PC-3 (cell line): ENCODE measurements around the gene AFG1L. TPM values are rescaled to one million over a fixed set of nuclear protein-coding genes. Genes with fewer than 3 reads are reported as not detected.

Experiments used
- ATAC-seq: fragments of 200-7000 bp; cut with Tn5 transposase; 2 replicates; pipeline ENCODE4 v1.9.1; 2020; ENCODE audit warnings: mild to moderate bottlenecking, moderate library complexity
- BruUV-seq: library from RNA; stranded (reverse); fragments of 400-500 nt; replicated peaks from 2 replicates; lab custom pipeline; 2021; lab: Mats Ljungman, UMichigan
- CTCF ChIA-PET: fragments of 300-600 bp; sonication (Branson Sonifier 250); formaldehyde crosslinking; loops from one replicate; lab custom pipeline; 2022; ENCODE audit warnings: antibody characterized with exemption; lab: Charles Lee
- POLR2A ChIA-PET: fragments of 300-600 bp; sonication (Branson Sonifier 250); formaldehyde crosslinking; loops from one replicate; lab custom pipeline; 2022; ENCODE audit warnings: antibody characterized with exemption; ENCODE audit not compliant: unreplicated experiment; lab: Charles Lee
- DNase-seq: peaks from one replicate; pipeline ENCODE4 v3.0.0-alpha.2; 2015
- H2AFZ ChIP-seq: fragments of 300-600 bp; sonication (generic); 2 replicates; pipeline ENCODE4 v1.6.0; 2016; ENCODE audit warnings: antibody characterized with exemption, low read length
- H3F3A ChIP-seq: fragments of 300-600 bp; sonication (generic); one replicate; pipeline ENCODE4 v1.6.0; 2017; ENCODE audit warnings: antibody characterized with exemption, low read length, control low read depth, mild to moderate bottlenecking; ENCODE audit not compliant: unreplicated experiment
- H3K27ac ChIP-seq: fragments of 300-600 bp; sonication (generic); 2 replicates; pipeline ENCODE4 v1.5.1; 2016; ENCODE audit warnings: mild to moderate bottlenecking, low read length
- H3K27me3 ChIP-seq: fragments of 300-600 bp; sonication (generic); 2 replicates; pipeline ENCODE4 v1.6.1; 2016; ENCODE audit warnings: low read length, mixed read lengths
- H3K36me3 ChIP-seq: fragments of 300-600 bp; sonication (generic); 2 replicates; pipeline ENCODE4 v1.6.1; 2016; ENCODE audit warnings: low read depth, mixed run types, low read length, mixed read lengths
- H3K4me1 ChIP-seq: fragments of 300-600 bp; sonication (generic); 2 replicates; pipeline ENCODE4 v1.5.1; 2016; ENCODE audit warnings: low read length; ENCODE audit not compliant: insufficient read depth
- H3K4me2 ChIP-seq: fragments of 300-600 bp; sonication (generic); 2 replicates; pipeline ENCODE4 v1.6.0; 2016; ENCODE audit warnings: low read length
- H3K4me3 ChIP-seq: fragments of 300-600 bp; sonication (generic); 2 replicates; pipeline ENCODE4 v1.5.1; 2016; ENCODE audit warnings: mild to moderate bottlenecking, low read length, mixed read lengths
- H3K79me2 ChIP-seq: fragments of 300-600 bp; sonication (generic); 2 replicates; pipeline ENCODE4 v1.6.1; 2017; ENCODE audit warnings: low read length, mixed read lengths
- H3K9ac ChIP-seq: fragments of 300-600 bp; sonication (generic); 2 replicates; pipeline ENCODE4 v1.6.0; 2016; ENCODE audit warnings: mild to moderate bottlenecking, low read length
- H3K9me2 ChIP-seq: fragments of 300-600 bp; sonication (generic); replicated peaks from 2 replicates; pipeline ENCODE4 v1.6.1; 2016; ENCODE audit warnings: mixed run types, low read length, mixed read lengths
- H3K9me3 ChIP-seq: fragments of 300-600 bp; sonication (generic); 2 replicates; pipeline ENCODE4 v1.6.1; 2016; ENCODE audit warnings: low read length, mixed read lengths
- H4K20me1 ChIP-seq: fragments of 300-600 bp; sonication (generic); 2 replicates; pipeline ENCODE4 v1.6.1; 2016; ENCODE audit warnings: low read length, mixed read lengths
- EZH2 ChIP-seq: fragments of 300-600 bp; sonication (generic); IDR thresholded peaks from one replicate; pipeline ENCODE4 v1.6.1; 2017; ENCODE audit warnings: antibody characterized with exemption, mild to moderate bottlenecking, low read length; ENCODE audit not compliant: unreplicated experiment
- EZH2phosphoT487 ChIP-seq: fragments of 300-600 bp; sonication (generic); IDR thresholded peaks from 2 replicates; pipeline ENCODE4 v1.6.1; 2018; ENCODE audit warnings: mild to moderate bottlenecking, antibody characterized with exemption, low read length, borderline replicate concordance
- intact Hi-C: fragments of 100-400 bp; cut with micrococcal nuclease; formaldehyde crosslinking; loops from 2 replicates; pipeline ENCODE4 v1.9.0; 2023
- total RNA-seq: library from RNA; depleted of rRNA; stranded (reverse); fragments of >200 nt; gene quantifications from 2 replicates; pipeline ENCODE4 v1.2.3, GENCODE V29; 2014
- TF ChIP-seq, protein P1 (sequence below): fragments of 300-600 bp; sonication (generic); conservative IDR thresholded peaks from 2 replicates; pipeline ENCODE4 v1.5.1; 2017; ENCODE audit warnings: antibody characterized with exemption, low read depth, mild to moderate bottlenecking, low read length

The AFG1L gene
- total RNA-seq, 1 experiment from 2014 or later, result 3.6 TPM

DNA sequence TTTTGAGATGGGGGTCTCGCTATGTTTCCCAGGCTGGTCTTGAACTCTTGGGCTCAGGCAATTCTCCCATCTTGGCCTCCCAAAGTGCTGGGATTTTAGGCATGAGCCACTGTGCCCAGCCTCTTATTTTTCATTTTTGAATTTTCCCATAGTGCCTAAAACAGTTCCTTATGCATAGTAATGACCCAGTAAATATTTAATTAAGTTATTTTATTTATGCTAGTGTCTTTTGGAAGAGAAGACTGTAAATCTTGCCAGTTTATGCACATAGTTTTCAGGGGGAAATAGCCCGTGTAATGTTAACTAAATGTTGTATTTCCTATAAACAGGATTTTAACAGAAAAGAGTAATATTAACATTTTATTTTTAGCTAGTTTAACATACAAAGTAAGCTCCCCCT lies 60.3 kb downstream of the AFG1L start:
- Histone ChIP-seq H4K20me1 (no peaks in the 10 kb centered on the region), H3K4me1 (no peaks in the 10 kb centered on the region), H3K4me3 (no peak overlapping the region), H3K9me3 (no peaks in the 10 kb centered on the region), H3K9ac (no peak overlapping the region), H3K79me2 (no peaks in the 10 kb centered on the region), H2AFZ (no peak overlapping the region), H3K27ac (no peak overlapping the region), H3K27me3 (no peaks in the 10 kb centered on the region), H3K4me2 (no peak overlapping the region), H3F3A (no peaks in the 10 kb centered on the region), H3K36me3 (no peaks in the 10 kb centered on the region), H3K9me2 (no peaks in the 10 kb centered on the region)
- TF ChIP-seq EZH2 (no peak), EZH2phosphoT487 (no peak)
- TF ChIP-seq, protein P1, sequence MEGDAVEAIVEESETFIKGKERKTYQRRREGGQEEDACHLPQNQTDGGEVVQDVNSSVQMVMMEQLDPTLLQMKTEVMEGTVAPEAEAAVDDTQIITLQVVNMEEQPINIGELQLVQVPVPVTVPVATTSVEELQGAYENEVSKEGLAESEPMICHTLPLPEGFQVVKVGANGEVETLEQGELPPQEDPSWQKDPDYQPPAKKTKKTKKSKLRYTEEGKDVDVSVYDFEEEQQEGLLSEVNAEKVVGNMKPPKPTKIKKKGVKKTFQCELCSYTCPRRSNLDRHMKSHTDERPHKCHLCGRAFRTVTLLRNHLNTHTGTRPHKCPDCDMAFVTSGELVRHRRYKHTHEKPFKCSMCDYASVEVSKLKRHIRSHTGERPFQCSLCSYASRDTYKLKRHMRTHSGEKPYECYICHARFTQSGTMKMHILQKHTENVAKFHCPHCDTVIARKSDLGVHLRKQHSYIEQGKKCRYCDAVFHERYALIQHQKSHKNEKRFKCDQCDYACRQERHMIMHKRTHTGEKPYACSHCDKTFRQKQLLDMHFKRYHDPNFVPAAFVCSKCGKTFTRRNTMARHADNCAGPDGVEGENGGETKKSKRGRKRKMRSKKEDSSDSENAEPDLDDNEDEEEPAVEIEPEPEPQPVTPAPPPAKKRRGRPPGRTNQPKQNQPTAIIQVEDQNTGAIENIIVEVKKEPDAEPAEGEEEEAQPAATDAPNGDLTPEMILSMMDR, result no peak
- ATAC-seq (no peak), DNase-seq (no peak)
- CTCF ChIA-PET, result no interaction called here
- intact Hi-C loops, result no loop called here
- no TSS peak for BruUV-seq
- POLR2A ChIA-PET, result no interaction called here

DNA sequence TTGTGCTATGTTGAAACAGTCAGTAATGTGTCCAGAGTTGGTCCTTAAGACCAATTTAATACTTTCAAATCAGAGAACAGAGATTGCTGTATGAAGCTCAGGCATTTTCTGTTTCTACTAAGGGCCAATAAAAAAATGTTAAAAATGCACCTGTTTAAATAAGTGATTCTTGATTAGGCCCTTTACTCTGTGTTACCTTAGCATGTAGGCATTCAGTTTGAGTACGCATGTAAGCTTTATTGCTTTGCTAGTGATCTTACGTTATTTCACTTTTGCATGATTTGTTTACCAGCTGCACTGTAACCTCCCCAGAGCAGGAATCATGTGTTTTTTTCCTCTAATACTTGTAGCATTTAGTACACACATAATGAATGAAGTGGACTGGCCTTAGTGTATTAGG lies 61.0 kb downstream of the AFG1L start:
- ChIA-PET POLR2A (interaction anchor here (0.6 kb wide), 1 partner anchor 57 kb away, joined by 3 read pairs; no protein-coding TSS in a partner anchor), CTCF (no interaction called here)

More for the DNA sequence above, 61.0 kb downstream of the AFG1L start:
- Histone ChIP-seq H3K9me2 (no peaks in the 10 kb centered on the region), H3K4me3 (no peak overlapping the region), H3K9ac (no peak overlapping the region), H2AFZ (no peak overlapping the region), H3K4me1 (no peaks in the 10 kb centered on the region), H3K4me2 (no peak overlapping the region), H3F3A (no peaks in the 10 kb centered on the region), H4K20me1 (no peaks in the 10 kb centered on the region), H3K27me3 (no peaks in the 10 kb centered on the region), H3K79me2 (no peaks in the 10 kb centered on the region), H3K9me3 (no peaks in the 10 kb centered on the region), H3K36me3 (no peaks in the 10 kb centered on the region), H3K27ac (no peak overlapping the region)
- DNase-seq (no peak), ATAC-seq (no peak)
- BruUV-seq, result no TSS peak
- TF ChIP-seq EZH2phosphoT487, result no peak
- TF ChIP-seq, protein P1, result no peak
- no peak for TF ChIP-seq EZH2
- intact Hi-C loops, result no loop called here
